ENCODE results near the gene FZD10. TPM values are rescaled to one million over a fixed set of nuclear protein-coding genes. Genes with fewer than 3 reads are reported as not detected.

The FZD10 gene
- total and polyA plus RNA-seq, 2 of the 8 experiments (the other 6 are each of a cell fraction or from before 2014, with no cell fraction given), result 0.11 to 0.60 TPM

DNA sequence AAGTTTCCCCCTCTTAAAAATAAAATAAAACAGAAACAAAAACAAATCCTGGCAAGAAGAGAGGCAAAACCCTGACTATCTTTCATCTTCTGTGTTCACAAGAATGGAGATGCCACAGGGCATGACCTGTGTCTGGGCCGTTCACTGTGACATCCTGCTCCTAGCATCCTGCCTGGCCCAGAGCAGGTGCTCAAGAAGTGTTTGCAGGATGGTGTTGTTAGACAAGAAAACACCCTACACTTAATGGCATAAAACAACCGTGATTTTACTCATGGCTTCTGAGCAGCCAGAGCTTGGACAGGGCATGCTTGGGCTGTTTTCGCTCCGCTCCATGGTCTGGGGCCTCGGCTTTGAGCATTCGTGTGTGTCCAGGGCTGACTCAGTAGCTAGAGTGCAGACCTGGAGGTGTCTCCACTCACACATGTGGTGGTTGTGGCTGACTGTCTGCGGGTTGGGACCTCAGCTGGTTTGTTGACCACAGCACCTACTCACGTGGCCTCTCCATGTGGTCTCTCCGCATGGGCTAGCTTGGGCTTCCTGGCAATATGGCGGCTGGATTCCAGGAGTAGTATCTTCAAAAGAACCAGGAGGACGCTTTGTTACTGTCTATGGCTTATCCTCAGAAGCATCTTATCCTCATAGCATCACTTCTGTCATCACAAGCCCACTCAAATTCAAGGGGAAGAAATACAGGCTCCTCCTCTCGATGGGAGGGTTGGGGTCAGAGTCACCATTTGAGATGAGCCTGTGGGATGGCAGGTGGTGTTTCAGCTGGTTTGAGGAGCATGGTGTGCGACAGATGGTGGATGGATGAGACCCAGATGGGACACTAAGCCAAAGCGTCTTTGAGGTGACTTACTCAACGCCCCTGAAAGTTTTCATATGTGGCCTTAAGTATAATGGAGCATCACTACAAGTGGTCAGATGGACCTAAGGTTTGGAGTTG is 33.2 kb upstream of the FZD10 start (continued):
- TF ChIP-seq, protein P1, sequence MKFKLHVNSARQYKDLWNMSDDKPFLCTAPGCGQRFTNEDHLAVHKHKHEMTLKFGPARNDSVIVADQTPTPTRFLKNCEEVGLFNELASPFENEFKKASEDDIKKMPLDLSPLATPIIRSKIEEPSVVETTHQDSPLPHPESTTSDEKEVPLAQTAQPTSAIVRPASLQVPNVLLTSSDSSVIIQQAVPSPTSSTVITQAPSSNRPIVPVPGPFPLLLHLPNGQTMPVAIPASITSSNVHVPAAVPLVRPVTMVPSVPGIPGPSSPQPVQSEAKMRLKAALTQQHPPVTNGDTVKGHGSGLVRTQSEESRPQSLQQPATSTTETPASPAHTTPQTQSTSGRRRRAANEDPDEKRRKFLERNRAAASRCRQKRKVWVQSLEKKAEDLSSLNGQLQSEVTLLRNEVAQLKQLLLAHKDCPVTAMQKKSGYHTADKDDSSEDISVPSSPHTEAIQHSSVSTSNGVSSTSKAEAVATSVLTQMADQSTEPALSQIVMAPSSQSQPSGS (IDR thresholded peaks at IDR 0.05; ENCODE audit: low read length), result no peak
- TF ChIP-seq EP300 (IDR thresholded peaks at IDR 0.05; ENCODE audit: borderline replicate concordance in 1 of 2, low read depth in 2 of 2, low read length in 2 of 2) (no peak), TCF12 (IDR thresholded peaks at IDR 0.05; ENCODE audit: low read depth, low read length) (no peak), BACH1 (IDR thresholded peaks at IDR 0.05; ENCODE audit: low read length) (no peak), CHD2 (IDR thresholded peaks at IDR 0.05; ENCODE audit: low read length) (no peak)
